ENCODE data around the gene BTBD9. TPM values are rescaled to one million over a fixed set of nuclear protein-coding genes. Genes with fewer than 3 reads are reported as not detected.

BTBD9 gene
- total and polyA plus RNA-seq, 2 experiments from 2014 or later = 10.0 to 13.7 TPM

- H4K20me1 ChIP-seq (ENCODE audit: insufficient read depth) = peaks cover 13% of the 10 kb centered on the region; the same call in 1 of the 2 replicates
- in situ Hi-C loops (cut with MboI) = no loop called here
- DNase-seq = no peak
Observed at GRCh38 chr6:38150681-38151296, 488.9 kb downstream of the BTBD9 start.

GRCh38 chr6:38150021-38150420 lies 489.7 kb downstream of the BTBD9 start:
- Histone ChIP-seq H3K27me3 (replicated peaks; ENCODE audit: insufficient read depth) (no peaks in the 10 kb centered on the region), H3F3A (ENCODE audit: insufficient read depth) (no peaks in the 10 kb centered on the region), H3K9me3 (ENCODE audit: low read depth) (no peaks in the 10 kb centered on the region), H3K4me3 (no peak overlapping the region), H3K27ac (no peak overlapping the region), H4K20me1 (ENCODE audit: insufficient read depth) (peaks cover 20% of the 10 kb centered on the region; the same call in 1 of the 2 replicates), H3K4me2 (ENCODE audit: unreplicated experiment) (no peak overlapping the region), H3K9ac (no peak overlapping the region), H2AFZ (no peak overlapping the region), H3K79me2 (ENCODE audit: insufficient read depth) (peaks cover 58% of the 10 kb centered on the region), H3K9me2 (ENCODE audit: insufficient read depth) (no peaks in the 10 kb centered on the region), H3K36me3 (ENCODE audit: low read depth) (no peaks in the 10 kb centered on the region), H3K4me1 (ENCODE audit: insufficient read depth) (peaks cover 9% of the 10 kb centered on the region; the same call in 1 of the 2 replicates)
- 86 to 89% methylated on average over 3 of the region's 3 CpGs for WGBS, 2 experiments (ENCODE audit: low coverage in 1 of 2, low lambda C conversion rate in 2 of 2, missing lambda C conversion rate in 2 of 2)
- in situ Hi-C loops (cut with MboI) = no loop called here
- no peak for DNase-seq
- TF ChIP-seq EZH2phosphoT487 (IDR thresholded peaks at IDR 0.05; ENCODE audit: insufficient read depth, low read depth) (no peak), EZH2 (IDR thresholded peaks at IDR 0.05; ENCODE audit: insufficient read depth, poor library complexity, severe bottlenecking) (no peak)

More at GRCh38 chr6:38150681-38151296, 488.9 kb downstream of the BTBD9 start:
- WGBS, 2 experiments (ENCODE audit: low coverage in 1 of 2, low lambda C conversion rate in 2 of 2, missing lambda C conversion rate in 2 of 2) = 87 to 90% methylated on average over 11 of the region's 11 CpGs
- Histone ChIP-seq H2AFZ (no peak overlapping the region), H3K4me3 (no peak overlapping the region), H3K27ac (no peak overlapping the region), H3K9ac (no peak overlapping the region), H3K9me2 (ENCODE audit: insufficient read depth) (no peaks in the 10 kb centered on the region), H3K4me1 (ENCODE audit: insufficient read depth) (peaks cover 7% of the 10 kb centered on the region; the same call in 1 of the 2 replicates), H3K27me3 (replicated peaks; ENCODE audit: insufficient read depth) (no peaks in the 10 kb centered on the region), H3K9me3 (ENCODE audit: low read depth) (no peaks in the 10 kb centered on the region), H3K4me2 (ENCODE audit: unreplicated experiment) (no peak overlapping the region), H3F3A (ENCODE audit: insufficient read depth) (no peaks in the 10 kb centered on the region), H3K79me2 (ENCODE audit: insufficient read depth) (peaks cover 50% of the 10 kb centered on the region), H3K36me3 (ENCODE audit: low read depth) (no peaks in the 10 kb centered on the region)
- TF ChIP-seq EZH2 (IDR thresholded peaks at IDR 0.05; ENCODE audit: insufficient read depth, poor library complexity, severe bottlenecking) = no peak
- no peak for TF ChIP-seq EZH2phosphoT487 (IDR thresholded peaks at IDR 0.05; ENCODE audit: insufficient read depth, low read depth)

GRCh38 chr6:38149531-38149930 lies 490.2 kb downstream of the BTBD9 start:
- no peak overlapping the region for H3K9ac ChIP-seq
- DNase-seq = no peak
- WGBS, 2 experiments (ENCODE audit: low coverage in 1 of 2, low lambda C conversion rate in 2 of 2, missing lambda C conversion rate in 2 of 2) = 97 to 100% methylated on average over 2 of the region's 2 CpGs

GRCh38 chr6:38148606-38149005 lies 491.1 kb downstream of the BTBD9 start:
- Histone ChIP-seq H3K79me2 (ENCODE audit: insufficient read depth) (peaks cover 64% of the 10 kb centered on the region), H3K4me2 (ENCODE audit: unreplicated experiment) (no peak overlapping the region), H3K9me2 (ENCODE audit: insufficient read depth) (no peaks in the 10 kb centered on the region), H3F3A (ENCODE audit: insufficient read depth) (no peaks in the 10 kb centered on the region), H2AFZ (no peak overlapping the region), H3K4me1 (ENCODE audit: insufficient read depth) (peaks cover 9% of the 10 kb centered on the region; the same call in 1 of the 2 replicates), H3K9me3 (ENCODE audit: low read depth) (no peaks in the 10 kb centered on the region), H3K9ac (no peak overlapping the region), H4K20me1 (ENCODE audit: insufficient read depth) (peaks cover 21% of the 10 kb centered on the region; the same call in 1 of the 2 replicates), H3K4me3 (no peak overlapping the region), H3K27ac (no peak overlapping the region), H3K36me3 (ENCODE audit: low read depth) (no peaks in the 10 kb centered on the region), H3K27me3 (replicated peaks; ENCODE audit: insufficient read depth) (no peaks in the 10 kb centered on the region)
- no peak for DNase-seq
- in situ Hi-C loops (cut with MboI) = no loop called here
- TF ChIP-seq EZH2phosphoT487 (IDR thresholded peaks at IDR 0.05; ENCODE audit: insufficient read depth, low read depth) (no peak), EZH2 (IDR thresholded peaks at IDR 0.05; ENCODE audit: insufficient read depth, poor library complexity, severe bottlenecking) (no peak)
- 96 to 97% methylated on average over 2 of the region's 2 CpGs for WGBS, 2 experiments (ENCODE audit: low coverage in 1 of 2, low lambda C conversion rate in 2 of 2, missing lambda C conversion rate in 2 of 2)

More at GRCh38 chr6:38149531-38149930, 490.2 kb downstream of the BTBD9 start:
- H3K27ac ChIP-seq = no peak overlapping the region
- peaks cover 21% of the 10 kb centered on the region; the same call in 1 of the 2 replicates for H4K20me1 ChIP-seq (ENCODE audit: insufficient read depth)
- peaks cover 9% of the 10 kb centered on the region; the same call in 1 of the 2 replicates for H3K4me1 ChIP-seq (ENCODE audit: insufficient read depth)
- H3K79me2 ChIP-seq (ENCODE audit: insufficient read depth) = peaks cover 61% of the 10 kb centered on the region
- H3K36me3 ChIP-seq (ENCODE audit: low read depth) = no peaks in the 10 kb centered on the region
- H2AFZ ChIP-seq = no peak overlapping the region
- H3F3A ChIP-seq (ENCODE audit: insufficient read depth) = no peaks in the 10 kb centered on the region
- TF ChIP-seq EZH2phosphoT487 (IDR thresholded peaks at IDR 0.05; ENCODE audit: insufficient read depth, low read depth) = no peak
- TF ChIP-seq EZH2 (IDR thresholded peaks at IDR 0.05; ENCODE audit: insufficient read depth, poor library complexity, severe bottlenecking) = no peak
- H3K4me3 ChIP-seq = no peak overlapping the region
- H3K4me2 ChIP-seq (ENCODE audit: unreplicated experiment) = no peak overlapping the region
- H3K9me3 ChIP-seq (ENCODE audit: low read depth) = no peaks in the 10 kb centered on the region
- no peaks in the 10 kb centered on the region for H3K27me3 ChIP-seq (replicated peaks; ENCODE audit: insufficient read depth)
- no peaks in the 10 kb centered on the region for H3K9me2 ChIP-seq (ENCODE audit: insufficient read depth)
- in situ Hi-C loops (cut with MboI) = no loop called here

Measured in GM23248 (cell line).